Activated CD8-positive, alpha-beta memory T cell treated with anti-CD3 and anti-CD28 coated beads, Interleukin-2, amount 50 U/mL, for 4 hours (primary cell): ENCODE results near the gene SHH.
"Not testable (repeated sequence)": the region's sequence is repeated elsewhere in the genome, so short reads cannot be mapped to it uniquely, and the experiment has no call there.

Experiments used
- DNase-seq: peaks from one replicate; pipeline ENCODE4 v3.0.0-alpha.2; 2020

SHH gene

DNA sequence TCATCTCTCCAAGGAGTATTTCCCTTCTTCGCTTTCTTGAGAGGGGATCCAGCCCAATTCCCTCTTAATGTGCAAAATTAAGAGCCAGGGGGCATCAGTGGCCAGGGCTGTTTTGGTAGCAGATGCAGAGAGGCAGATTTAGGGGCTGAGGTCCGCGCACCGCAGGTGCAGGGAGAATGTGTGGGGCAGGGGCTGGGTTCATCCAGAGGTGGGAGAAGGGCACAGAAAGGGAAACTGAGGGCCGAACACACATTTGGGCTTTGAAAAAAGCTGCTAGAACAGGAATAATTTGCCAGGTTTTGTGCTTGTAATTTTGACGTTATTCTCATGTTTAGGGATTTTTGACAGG lies 6.5 kb upstream of the SHH start:
- DNase-seq = no peak

DNA sequence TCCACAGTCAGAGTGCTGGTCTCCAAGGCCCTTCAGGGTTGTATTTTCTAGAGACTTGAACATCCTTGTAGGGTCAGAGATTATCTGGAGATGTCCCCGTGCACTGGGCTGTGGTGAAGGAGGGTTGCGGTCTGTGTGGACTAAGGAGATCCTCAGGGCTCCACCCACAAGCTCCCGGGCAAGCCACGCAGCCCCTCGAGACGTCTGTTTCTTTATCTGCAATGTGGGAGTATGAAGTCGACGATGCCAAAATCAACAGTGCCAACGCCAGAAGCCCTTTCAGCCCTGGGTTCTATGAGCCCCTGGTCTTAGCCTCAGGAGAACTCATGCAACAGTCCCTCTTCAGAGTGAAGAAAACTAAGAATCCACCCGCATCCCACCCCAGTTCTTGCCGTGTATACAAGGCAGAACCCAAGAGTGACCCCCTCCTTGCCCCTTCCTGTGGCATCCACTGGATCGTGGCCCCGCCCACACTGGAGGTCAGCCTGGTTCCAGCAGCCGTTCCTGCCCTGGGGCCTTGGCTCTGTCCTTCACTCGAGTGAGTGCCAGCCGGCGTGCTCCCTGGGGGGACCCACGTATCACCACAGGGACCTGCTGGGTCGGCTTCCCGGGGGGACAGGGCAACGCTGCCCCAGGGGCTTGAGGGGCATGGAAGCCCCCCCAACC lies 6.0 kb upstream of the SHH start:
- no peak for DNase-seq

DNA sequence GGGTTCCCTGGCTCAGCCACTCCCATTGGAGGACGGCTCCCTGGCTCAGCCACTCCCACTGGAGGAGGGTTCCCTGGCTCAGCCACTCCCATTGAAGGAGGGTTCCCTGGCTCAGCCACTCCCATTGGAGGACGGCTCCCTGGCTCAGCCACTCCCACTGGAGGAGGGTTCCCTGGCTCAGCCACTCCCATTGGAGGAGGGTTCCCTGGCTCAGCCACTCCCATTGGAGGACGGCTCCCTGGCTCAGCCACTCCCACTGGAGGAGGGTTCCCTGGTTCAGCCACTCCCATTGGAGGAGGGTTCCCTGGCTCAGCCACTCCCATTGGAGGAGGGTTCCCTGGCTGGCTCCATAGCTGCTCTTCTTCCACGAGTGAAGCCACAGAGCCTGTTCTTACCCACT lies 5.3 kb upstream of the SHH start:
- not testable (repeated sequence) for DNase-seq

DNA sequence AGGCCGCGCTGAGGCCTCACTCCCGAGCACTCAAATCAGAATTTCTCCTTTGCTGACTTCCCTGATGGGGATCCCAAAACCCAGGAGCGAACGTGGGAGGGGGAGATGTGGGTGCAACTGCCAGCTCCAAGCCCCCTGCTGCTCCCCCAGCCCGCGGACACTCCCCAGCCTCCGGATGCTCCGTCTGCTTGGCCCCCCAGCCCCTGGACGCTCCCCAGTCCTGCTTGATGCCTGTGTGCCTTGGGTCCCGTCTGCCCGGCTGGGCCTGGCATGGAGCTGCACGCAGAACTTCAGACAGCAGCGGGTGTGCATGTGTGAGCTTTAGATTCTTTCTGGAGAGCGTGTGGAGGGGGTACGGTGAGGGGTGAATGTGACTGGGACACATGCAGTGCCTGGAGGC lies 4.7 kb upstream of the SHH start:
- DNase-seq = no peak

DNA sequence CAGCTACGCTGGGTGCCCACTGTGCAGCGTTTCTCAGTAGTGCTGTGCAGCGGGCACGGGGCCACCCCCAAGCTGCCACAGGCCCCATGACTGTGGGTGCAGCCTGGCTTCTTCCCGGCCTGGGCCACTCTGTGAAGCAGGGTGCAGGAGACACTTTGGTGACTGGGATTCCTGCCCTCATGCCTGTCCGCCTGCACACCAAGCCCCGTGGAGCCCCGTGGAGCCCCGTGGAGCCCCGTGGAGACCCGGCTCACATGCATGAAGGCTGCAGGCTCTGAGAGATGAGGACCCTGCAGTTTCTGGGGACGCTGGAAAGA lies 3.9 kb upstream of the SHH start:
- no peak for DNase-seq

DNA sequence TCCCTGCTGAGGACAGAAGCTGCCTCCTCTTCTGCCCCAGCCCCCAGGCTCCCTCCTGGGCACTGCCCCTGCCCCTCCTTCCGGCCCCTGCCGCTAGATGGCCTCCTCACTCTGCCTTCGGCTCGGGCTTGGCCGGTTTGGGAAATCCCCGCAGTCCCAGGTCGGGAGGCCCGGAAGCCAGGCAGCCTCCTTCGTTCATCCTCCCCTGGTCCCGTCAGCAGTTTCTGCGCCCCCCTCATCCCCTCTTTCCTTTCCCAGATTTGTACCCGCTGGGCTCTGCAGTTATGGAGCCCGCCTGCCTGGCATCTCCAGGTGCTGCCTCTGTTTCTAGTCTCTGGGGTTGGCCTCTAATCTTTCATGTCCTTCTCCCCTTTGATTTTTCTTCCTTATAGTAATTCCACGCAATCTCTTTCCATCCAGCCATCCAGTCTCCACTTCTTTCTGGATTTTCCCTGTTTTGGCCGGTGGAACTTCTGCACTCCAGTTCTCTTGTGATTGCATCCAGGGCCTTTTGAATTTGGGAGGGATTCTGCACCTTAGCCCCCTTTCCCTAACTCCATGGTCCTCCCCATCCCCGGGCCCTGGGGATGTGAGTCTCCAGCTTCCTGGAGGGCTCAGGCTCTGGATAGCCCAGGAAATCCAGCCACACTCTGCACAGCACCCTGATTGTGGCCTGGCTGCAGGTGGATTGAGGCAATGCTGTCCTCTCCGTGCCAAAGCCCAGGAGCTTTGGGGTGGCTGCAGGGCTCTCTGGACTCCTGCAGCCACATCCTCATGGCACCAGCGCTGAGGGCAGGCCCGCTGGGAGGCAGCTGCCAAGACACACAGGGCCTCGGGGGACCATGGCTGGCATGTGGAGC lies 3.3 kb upstream of the SHH start:
- DNase-seq = peak; percentile 58

DNA sequence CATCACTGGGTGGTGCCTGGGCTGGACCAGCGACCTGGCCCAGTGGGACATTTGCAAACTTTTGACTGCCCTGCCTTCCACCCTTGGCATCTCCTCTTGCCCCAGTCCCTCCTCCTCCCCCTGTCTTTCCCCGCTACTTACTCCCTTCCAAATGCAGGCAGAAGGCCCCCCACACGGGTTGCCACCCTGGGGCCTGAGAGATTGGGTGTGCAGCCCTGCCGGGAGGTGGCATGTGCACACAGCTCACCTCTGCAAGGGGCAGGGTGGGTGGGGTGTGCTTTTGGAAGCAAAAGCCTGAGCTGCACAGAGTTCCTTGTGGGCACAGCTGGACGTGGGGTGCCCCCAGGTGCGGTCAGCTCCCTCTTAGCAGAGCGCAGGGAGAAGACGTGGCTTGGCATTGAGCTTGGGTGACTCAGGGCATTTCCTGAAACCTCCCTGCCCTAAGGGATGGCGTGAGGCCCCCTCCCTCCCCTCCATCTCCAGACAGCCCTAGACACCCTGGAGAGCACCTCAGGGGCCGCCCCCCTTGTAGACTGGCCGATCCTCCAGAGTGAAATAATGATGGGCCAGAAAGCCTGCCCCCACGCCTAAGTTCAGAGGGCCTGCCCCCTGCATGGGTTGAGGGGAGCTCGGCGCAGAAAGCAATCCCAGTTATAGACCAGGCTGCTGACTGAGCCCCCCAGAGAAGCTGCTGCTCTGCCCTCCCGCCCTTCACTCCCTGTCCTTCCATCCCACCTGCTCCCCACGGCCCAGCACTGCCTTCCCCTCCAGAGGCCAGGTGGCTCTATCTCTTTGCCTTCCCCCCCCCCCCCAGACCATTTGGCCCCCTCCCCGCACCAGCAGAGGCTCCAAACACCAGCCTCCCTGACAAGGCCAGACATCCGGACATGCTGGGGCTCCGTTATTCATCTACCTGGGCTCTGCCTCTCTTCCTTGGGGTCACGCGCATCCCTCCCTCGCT lies 2.3 kb upstream of the SHH start:
- no peak for DNase-seq

DNA sequence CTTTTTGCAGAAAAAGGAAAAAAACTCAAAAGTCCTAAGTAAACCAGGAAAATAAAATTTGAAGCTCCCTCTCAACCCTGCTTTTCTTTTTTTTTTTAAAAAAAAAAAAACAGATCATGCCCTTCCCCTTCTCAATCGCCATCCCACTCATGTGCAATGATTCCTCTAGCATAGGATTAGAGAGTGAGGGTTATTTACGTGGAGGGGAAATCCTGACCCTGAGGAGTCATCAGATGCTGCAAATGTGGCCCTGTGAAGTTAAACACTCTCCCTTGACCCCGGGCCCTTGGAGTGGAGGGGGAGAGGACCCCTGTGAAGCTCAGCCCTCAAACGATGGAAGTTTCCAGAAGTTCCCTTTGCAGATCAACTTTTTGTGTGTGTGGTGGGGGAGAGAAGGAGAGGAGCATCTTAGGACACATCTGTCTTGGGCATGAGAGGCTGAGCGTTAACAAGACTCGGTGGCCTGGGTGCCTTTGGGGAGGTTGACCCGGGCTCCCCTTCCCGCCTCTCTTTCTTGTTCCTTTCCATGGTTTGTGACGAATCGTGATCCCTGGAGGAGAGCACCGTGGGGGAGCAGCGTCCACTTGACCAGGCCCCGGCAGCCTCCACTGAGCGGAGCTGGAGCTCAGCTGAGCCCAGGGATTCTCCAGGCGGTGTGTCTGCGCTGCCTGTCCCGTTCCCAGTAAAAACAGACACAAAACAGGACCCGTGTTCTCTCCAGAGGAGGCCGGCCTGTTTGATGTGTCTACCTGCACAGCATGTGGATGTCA lies 1.5 kb upstream of the SHH start:
- no peak for DNase-seq

DNA sequence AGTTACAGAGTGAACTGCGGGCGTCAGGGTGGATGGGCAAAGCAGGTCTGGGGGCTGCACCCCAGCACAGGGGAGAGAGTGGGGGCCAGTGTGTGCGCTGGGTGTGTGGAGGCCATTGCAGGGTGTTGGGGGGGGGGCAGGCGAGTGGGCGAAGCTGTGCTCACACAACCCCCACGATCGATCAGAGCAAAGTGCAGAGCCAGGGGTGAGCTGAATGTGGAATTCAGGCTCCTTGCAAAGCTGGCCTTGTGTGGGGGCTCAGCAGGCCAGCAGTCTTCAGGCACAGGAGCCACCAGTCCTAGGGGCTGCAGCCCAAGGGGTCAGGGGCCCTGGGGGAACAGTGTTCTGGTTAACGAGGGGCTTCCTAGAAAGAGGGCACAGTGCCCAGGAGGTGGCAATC lies 862 bp upstream of the SHH start:
- DNase-seq = no peak

DNA sequence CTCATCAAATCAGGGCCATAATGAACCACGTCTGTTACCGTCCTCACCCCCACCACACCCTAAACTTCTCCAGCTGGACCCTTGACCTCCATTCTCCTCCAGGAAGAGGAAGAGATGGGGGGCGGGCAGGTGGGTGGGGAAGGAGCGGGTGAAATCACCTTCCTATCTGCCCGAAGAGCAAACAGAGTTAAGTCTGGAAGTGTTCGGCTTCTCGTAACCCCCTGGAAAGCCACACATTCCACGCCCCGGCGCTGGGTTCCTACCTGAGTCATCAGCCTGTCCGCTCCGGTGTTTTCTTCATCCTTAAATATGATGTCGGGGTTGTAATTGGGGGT lies 736 bp downstream of the SHH start:
- DNase-seq = no peak

DNA sequence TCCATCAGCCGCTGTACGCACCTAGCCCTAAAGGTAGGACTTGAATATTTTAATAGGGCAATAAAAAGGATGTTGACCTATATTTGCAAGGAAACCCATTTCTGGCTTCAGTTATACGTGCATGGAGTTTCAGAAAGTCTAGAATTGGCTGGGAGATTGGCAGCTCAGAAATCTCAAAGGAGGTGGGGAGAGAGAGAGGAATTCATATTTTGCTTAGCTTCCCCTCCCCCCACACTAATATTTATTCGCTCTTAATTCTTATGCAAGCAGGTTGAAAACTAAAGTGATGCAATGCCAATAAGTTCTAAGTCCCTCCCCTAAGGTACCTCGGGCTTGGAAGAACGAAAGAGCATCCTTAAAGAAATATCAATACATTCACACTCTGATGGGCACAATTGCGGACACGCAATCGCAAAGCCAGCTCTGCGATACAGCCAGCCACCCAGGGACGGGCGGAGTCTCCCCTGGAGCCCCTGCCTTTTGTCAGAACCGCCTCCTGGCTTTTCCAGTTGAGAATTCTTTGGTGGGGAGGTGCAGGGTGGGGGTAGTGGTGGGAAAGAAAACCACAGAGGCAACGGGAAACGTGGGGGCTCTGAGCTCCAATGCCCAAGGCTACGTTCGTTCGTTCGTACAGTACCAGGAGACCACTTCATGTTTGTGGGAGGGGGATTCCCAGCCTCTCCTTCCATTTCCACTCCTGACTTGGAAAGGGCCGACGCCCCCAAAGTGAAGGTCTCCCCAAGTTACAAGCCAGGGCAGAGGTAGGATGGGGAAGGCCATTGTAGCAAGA lies 1.3 kb downstream of the SHH start:
- DNase-seq = no peak

DNA sequence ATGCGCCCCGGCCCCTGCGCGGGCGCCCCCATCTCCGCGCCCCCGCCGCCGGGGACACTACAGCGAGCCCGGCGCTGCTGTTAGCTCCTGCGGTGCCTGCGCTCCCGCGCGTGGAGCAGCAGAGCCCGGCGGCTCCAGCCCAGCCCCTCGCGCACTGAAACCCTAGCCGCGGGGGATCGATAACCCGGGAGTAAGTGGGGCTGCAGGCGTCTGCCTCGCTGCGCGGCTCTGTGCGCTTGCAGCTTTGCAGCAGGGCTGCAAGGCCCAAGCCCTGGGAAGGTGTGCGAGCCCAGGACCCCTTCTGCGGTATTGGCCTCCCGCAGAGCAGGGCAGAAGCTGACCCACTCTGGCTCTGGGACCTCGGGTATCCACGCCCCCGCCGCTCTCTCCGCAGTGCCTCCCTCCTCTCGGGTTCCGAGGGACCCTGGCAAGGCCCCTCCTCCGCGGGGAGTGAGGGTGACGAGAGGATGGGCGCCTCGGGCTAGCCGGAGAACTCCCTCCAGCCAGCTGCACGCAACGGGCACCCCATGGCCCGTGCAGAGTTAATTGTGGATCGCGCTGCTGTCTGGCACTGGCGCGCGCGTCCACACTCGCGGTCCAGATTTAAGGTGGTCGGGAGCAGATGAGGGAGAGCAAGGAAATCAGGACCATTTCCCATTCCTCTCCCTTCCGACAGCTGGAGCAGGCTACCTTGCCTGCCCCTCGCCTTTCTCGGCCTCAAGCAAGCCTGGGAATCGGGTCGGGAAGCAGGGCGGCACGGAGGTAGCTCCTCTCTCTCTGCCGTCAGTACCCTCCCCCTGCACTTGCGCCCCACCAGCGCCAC lies 2.1 kb downstream of the SHH start:
- DNase-seq = no peak

DNA sequence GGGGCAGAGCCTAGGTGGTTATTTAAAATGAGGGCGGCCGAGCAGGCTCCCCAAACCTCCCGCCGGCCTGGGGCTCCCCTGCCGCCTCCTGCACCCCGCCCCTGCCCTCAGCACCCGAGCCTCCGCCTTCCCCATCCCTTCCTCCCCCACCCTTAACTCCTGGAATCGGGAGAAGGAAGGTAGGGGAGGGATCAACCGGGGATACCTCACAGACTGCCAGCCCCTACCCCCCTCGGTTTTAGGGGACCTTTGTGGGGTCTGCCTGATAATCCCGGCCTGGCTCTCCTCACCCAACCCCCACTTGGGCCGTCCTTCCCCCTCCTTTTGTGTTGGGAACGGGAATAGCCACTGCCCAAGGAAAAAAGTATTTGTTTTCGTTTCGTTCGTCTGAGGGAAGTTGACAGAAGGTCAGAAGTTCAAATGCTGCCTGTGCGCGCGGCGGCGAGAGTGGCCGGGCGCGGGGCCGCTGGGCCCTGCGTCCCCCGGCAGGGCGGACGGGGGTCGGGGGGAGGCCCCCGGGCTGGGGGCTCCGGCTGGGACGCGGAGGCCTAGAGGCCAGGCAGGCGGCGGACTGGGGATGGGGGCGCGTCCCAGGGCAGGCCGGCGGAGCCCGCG lies 2.8 kb downstream of the SHH start:
- DNase-seq = no peak

DNA sequence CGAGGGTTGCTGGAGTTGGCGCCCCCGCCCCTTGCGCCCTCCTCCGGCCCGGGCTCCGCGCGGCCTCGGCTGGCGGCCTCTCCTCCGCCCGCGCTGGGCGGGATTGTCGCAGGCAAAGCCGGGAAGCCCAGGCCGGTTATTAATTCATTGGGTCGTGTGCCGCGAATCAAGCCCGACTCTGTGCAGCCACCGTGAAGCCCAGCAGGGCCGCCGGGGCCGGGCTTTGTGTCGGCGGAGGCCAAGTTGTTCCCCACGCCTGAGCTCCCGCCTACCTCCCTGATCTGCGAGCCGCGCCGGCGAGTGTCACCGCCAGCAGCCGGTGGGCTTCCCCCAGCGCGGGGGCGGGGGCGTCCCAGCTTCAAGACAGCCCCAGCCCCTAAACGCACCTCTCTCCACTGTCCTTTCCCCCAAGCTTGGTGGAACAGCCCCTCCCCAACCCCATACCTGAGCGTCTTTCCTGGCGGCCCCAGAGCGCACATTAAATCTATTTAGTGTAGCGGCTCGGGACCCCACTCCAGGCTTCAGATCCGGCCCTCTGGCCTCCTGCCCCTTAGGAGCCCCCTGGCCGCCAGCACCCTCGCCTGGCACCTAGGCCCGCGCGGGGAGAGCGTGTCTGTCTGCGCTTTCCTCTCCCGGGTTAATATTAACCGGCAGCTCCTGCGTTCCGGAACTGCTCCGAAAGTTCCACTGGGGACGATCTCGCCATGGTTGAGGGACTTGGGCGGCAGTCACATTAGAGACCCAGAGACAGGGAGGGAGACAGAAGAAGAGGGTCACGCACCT lies 3.5 kb downstream of the SHH start:
- no peak for DNase-seq

DNA sequence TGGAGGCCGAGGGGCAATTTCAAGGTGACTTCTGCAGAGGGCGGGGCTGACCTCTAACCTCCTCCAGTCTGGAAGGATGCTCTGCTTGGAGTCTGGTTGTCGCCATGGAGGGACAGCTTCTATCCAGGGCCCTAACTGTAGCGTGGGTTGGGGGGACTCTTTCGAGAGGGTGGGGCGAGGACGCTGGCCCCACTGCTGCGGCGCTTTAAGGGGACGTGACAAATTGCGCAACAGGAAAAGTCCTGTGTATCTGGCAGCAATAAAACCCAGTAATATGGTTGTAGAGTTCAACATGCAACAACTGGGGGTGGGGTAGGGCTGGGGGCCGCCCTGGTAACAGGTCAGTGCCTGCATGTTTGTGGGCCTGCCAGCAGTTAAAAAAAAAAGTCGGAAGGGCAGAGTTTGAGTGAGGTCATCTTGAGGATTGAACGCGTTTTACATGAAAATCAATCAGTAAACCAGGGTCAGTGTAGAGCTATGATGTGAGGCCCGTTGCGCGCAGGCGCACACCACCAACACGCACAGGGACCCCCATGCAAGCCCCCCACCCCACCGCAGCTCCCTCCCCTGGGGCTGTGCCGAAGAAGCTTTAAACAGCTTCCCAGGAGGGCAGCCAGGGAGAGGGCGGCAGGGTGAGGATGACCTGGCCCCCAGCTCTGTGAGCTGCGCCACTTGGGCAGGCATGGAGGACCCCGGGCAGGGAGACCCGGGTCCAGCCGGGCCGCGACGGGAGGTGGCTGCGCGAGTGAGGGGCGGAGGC lies 4.3 kb downstream of the SHH start:
- no peak for DNase-seq

DNA sequence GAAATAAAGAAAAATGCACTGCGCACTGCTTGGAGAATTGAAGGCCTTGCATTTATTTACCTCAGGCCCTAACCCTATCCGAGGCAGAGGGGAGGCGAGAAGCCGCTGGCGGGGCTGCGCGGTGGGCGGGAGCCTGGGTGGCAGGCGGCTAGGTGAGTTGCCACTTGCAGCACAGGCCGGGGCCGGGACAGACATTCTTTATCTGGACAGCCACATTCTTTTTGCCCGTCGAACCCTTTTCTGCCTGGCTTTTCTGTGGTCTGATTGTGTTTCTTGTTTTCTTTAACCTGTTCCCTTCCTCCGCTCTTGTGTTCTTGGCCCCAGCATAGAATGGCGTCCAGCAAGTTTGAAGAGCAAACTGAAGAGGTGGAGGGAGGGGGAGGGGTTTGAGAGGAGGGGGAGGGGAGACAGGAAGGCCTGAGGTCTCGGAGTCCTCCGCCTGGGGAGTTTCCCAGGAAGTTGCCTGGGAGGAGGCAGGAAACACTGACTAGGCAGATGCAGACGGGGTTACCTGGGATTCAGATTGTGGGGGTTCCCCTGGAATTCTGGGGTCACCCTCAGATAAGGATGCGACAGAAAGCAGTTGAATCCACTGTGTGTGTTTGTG lies 5.1 kb downstream of the SHH start:
- DNase-seq = no peak

DNA sequence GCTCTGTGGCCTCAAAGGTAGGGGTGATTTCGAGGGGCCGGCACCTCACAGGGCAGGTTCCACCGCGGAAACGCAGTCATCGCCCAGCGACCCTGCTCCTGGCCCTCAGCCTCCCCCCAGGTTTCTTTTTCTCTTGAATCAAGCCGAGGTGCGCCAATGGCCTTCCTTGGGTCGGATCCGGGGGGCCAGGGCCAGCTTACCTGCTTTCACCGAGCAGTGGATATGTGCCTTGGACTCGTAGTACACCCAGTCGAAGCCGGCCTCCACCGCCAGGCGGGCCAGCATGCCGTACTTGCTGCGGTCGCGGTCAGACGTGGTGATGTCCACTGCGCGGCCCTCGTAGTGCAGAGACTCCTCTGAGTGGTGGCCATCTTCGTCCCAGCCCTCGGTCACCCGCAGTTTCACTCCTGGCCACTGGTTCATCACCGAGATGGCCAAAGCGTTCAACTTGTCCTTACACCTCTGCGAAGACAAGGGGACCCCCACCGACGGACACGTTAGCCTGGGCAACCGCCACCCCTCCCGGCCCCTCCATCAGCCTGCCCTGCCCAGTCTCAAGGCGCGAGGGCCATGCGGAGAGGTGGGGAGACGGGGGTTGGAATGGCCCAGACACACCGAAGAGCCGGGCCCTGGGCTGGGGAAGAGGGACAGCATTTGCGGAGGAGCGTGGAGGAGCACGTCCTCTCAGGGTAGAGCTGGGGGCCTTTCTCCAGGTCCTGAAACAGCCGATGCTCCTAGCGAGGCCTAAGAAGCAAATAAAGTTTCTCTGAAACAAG lies 6.0 kb downstream of the SHH start:
- DNase-seq = no peak

DNA sequence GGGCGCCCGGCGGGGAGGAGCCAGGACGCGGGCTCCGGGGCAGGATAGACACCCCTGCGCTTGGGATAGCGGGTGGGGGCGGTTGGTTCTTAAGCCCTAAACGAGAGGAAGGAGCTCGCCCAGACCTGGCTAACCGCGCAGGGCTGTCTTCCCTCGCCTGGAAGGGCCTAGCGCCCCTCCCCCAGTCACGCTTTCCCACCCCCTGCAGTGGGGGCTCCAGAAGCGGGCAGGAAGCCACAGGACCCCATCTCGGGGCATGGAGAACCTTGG lies 6.5 kb downstream of the SHH start:
- no peak for DNase-seq
